NCI-H510A treated with DMSO at 0.1 percent for 48 hours (cell line): ENCODE data around the gene ACTL8.

Experiments
- DNase-seq: peaks from one replicate; lab custom pipeline; 2025; lab: John Stamatoyannopoulos, UW

Gene ACTL8

DNA sequence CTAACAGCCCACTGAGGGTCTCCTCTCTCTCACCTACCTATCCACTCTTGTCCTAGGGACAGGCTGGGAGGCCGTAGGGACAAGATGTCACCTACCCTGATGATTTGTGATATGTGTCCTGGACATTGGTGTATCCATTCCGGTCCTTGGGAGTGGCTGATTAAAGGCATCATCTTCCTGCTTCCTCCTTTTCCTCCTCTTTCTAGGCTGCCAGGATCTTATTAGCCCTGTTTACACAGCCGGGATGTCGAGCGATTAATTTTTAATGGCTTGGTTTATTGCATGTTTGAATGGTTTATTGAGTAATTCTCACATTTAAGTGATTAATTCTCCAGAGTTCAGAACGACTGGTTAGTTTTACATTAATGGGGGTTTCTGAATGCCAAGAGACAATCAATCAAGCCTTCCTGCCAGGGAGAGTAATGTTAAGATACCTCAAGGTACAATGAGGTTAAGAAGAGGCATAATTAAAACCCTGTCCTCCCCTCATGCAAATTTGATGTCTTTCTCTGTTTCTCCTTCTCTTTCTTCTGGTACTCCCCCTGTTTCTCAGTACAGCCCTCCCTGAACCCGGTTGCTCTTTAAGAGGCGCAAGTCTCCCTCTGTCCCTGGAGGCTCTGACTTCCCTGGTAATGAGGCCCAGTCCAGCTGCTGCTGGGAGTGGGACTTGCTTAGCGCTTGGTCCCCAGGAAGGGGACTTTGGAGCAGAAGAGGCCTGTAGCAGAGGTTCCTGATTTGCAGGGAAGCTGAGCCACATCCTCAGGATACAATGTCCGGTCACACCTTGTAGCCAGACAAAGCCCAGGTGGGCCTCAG, 50.9 kb downstream of the ACTL8 start:
- no peak for DNase-seq

DNA sequence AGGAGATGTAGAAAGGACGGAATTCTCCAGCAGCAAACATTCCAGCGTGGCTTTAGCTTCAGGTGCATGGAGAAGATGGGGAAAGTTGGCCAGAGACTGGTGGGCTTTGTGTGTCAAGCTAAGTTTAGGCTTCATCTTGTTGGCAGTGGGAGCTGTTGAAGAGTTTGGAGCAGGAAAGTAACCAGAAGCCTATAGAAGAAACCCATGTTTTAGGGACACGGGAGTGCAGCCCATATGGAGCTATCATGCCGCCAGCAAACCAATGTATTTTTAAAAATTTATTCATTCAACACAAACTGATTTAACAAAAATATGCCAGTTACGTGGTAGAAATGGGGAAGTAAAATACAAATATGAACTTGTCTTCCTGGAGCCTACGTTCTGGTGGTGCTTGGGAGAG, 53.7 kb downstream of the ACTL8 start:
- DNase-seq, result no peak

DNA sequence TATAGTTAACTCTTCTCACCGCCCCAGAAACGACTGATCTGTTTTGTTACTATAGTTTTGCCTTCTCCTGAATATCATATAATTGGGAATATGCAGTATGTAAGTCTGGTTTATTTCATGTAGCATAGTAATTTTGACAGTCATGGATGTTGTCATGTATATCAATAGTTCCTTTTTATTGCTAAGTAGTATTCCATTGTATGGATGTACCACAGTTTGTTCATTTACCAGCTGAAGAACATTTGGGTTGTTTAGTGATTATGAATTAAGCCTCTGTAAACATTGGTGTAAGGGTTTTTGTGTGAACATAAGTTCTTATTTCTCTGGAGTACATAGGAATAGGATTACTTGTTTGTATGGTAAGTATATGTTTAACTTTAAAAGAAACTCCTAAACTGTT, 55.5 kb downstream of the ACTL8 start:
- DNase-seq, result no peak

DNA sequence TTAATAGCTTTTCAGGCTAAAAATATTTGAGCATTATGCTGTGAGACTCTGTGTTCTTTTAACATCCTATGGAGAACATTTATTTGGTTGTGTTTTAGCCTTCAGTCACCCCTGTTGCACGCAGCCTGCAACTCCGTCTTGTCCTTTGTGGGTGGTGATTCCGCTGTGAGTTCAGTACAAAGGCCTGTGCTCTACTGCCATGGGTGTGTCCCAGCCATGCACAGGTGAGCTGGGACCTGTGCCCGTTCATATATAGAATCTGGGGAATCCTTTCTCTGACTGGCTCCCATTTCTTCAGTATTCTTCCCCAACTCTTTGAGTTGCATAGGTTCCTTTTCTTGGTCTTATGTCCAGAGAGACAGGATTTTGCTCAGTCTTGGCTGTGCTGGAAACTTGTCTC, 61.4 kb downstream of the ACTL8 start:
- no peak for DNase-seq

DNA sequence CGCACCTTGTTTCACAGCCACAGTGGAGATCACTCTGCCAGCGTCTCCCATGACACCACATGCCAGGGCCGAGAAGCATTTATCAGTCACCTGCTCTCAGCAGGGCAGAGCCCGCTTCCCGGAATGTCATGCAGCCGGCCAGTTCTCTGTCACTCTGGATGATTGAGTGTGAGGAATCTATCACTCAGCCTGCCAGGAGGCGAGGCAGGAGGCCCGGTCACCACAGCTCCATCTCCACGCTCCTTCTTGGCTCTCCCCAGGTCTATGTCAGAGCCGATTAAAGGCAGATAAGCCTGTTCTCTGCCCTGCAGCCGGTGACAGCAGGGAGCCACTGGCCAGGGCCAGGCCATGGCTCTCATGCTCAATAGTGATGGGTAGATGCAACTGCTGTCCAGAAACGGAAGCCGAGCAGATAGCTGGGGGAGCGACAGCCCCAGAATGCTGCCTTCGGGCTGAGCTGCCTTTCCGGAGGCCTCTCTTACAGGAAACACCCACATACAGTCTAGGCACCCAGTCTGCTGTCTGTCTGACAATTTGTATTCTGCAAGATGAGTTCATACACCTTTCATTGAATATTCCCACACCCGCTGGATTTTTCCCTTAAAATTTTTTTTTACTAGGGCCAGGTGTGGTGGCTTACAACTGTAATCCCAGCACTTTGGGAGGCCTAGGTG, 64.1 kb downstream of the ACTL8 start:
- DNase-seq, result no peak

DNA sequence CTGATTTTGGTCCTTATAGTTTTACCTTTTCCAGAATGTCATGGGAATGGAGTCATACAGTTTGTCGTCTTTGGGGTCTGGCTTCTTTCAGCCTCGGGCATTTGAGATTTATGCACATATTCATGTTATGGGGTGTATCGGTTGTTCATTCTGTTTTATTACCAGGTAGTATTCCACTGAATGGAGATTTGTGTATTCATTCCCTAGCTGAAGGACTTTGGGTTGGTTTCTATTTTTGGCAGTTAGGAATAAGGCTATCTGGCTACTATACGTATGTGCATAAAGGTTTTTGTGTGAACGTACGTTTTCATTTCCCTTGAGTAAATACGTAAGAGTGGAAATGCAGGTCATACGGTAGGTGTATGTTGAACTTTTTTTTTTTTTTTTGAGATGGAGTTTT, 65.1 kb downstream of the ACTL8 start:
- no peak for DNase-seq

DNA sequence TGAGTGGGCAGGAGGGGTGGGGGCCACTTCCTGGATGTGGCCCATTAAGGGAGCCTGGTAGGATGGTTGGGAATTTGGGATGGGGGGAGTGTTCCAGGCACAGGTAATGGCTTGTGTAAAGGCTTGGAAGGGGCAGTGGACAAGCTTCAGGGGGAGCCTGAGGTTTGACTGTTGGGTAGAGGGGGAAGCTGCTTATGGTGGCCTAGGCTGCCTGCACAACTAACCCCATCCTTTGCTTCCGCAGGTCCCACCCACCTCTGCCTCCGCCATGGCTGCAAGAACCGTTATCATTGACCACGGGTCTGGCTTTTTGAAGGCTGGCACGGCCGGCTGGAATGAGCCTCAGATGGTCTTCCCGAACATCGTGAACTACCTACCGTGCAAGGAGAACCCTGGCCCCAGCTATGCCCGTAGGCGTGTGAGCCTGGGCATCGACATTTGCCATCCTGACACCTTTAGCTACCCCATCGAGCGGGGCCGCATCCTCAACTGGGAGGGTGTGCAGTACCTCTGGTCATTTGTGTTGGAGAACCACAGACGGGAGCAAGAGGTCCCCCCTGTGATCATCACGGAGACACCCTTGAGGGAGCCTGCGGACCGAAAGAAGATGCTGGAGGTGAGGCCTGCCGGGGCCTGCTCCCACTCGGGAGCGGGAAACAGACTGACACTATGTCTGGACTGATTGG, 67.8 kb downstream of the ACTL8 start:
- no peak for DNase-seq

DNA sequence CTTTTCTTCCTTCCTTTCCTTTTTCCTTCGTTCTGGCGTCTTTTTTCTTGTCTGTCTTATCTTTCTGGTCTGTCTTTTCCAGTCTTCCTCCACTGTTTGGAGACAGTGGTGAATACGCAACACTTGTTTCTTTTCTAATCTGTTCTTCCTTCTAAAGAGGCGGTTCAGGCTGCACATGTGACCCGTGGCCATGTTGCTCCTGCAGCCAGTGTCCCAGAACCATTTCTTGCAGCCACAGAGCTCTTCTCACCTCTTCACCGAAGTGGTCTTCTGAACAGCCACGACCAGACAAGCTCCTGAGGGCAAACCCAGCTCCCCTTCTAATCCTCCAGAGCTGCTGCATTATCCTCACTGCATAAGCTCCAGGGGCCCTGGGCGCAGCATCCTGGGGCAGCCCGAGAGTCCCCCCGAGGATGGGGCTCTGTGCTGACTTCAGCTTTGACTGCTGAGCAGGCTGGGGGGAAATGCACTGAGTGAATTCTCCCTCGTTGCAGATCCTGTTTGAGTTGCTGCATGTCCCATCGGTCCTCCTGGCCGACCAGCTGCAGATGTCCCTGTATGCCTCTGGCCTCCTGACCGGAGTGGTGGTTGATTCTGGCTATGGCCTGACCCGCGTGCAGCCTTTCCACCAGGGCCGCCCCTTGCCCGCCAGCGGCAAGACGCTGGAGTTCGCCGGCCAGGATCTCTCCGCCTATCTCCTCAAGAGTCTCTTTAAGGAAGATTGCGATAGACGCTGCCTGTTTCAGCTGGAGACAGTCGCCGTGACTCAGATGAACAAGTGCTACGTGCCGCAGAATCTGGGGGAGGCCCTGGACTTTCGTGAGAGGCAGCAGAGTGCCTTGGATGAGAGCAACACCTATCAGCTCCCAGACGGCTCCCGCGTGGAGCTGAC, 70.4 kb downstream of the ACTL8 start:
- DNase-seq, result no peak

DNA sequence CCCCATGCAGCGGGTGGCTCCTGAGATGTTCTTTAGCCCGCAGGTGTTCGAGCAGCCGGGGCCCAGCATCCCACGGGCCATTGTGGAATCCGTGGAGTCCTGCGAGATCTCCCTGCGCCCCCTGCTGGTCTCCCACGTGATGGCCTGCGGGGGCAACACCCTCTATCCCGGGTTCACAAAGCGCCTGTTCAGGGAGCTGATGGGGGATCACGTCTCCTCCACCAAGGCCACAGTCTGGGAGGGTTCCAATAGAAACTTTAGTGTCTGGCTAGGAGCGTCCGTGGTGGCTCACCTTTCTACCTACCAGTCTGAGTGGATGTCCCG, 71.0 kb downstream of the ACTL8 start:
- no peak for DNase-seq

DNA sequence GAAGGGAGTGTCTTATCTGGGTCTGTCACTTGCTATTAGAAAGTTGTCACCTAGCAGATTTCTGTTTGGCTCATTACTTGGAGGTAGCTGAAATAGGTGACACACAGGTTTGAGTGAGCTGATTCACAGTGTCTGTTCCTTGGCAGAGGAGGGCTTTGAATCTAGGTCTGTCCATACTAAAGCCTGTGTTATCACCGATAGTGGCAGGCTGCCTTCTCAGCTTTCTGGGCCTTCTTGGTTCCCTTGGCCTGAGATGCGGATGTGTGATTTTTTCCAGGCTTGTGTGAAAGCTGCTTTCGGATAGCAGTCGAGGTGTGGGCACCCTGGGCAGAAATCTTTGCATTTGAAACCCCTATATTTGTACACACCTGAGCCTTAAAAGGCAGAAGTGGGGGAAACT, 73.9 kb downstream of the ACTL8 start:
- DNase-seq, result no peak

DNA sequence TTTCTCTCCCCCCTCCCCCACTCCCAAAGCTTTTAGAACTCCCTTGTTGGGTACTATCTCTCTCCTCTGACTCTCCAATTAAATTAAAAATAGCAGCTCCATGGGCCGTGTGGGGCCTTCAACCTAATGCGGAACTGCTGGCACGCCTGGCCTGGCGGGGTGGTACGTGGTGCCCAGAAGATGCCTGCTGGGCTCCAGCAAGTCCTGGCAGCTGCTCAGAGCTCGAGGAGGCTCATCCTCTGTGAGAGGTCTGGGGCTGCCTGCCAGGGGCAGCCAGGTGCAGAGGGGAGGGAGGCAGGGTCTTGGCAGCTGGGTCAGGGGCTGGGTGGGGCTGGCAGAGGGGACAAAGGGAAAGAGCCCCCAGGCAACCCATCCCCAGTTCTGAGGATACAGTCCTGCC, 74.4 kb downstream of the ACTL8 start:
- no peak for DNase-seq

DNA sequence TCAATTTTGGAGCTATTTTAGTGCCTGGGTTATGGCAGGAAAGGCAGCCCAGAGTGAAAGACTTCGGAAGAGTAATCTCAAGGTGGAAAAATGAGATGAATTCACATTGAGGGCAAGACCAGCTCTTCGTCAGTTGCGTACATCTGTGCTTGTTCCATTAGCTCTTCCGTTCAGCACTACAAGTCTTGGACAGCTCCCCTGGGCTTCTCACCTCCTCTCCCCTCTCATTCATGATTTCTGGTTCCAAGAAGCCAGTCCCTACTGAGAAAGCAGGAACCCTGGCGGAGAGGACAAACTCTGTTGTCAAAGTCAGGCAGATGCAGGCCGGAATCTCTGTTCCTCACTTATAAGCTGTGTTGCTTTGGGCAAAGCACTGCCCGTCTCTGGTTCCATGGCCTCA, 76.5 kb downstream of the ACTL8 start:
- DNase-seq, result no peak

DNA sequence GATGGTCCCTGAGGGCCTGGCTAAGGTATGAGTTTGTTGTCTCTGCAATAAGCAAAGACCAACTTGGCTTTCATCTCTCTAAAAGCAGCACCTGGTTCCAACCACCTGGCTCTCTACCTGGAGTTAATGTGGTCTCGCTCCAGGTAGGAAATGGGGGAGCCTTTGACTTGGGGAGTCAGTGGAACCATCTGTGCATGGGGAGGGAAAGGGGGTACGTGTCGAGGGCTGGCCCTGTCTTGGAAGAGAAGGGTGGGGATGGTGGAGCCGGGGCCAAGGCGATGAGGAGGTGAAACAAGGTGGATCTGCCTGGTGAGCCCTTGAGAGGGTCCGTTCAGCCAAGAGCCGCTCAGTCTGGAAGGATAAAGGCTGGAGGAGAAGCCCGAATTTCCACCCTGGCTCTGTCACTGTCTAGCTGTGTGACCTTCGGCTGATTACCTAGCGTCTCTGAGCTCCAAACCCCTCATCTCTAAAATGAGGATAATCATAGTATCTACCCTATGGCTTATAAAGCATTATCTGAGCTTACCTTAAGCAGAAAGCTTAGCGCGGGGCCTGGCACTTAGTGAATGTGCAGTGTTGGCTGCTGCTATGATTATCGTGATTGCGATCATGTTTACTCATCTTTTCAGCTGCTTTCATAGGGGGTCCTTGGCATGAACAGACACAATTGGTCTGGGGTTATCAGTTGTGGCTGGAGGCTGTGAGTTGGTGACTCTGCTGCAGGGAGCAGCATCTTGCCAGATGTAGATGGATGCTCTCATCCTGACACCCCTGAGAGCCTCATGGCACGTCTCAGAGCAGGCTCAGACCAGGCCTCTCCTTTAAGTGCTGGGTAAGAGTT, 78.7 kb downstream of the ACTL8 start:
- DNase-seq, result no peak

DNA sequence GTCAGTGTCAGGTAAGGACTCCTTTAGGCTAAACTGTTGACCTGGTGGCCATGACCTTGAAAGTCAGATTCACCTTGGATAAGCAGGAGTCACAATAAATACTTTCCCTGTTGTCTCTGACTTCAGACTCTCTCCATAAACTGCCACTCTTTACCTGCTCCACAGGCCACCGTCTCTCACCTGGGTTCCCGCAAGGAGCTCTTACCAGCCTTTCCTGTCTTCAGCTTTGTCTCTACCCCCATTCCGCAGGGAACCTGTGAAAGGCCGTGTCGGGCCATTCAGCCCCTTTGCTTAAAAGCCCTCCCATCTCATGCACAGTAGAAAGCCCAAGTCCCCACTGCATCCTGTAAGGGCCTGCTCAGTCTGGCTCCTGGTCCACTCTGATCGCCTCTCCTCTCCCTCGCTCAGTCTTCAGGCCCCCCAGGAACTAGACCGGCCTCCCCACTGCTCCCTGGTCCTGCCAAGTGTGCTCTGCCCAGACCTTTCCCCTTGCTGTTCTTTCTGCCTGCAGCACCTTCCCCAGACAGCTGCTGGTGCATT, 79.5 kb downstream of the ACTL8 start:
- DNase-seq, result no peak

DNA sequence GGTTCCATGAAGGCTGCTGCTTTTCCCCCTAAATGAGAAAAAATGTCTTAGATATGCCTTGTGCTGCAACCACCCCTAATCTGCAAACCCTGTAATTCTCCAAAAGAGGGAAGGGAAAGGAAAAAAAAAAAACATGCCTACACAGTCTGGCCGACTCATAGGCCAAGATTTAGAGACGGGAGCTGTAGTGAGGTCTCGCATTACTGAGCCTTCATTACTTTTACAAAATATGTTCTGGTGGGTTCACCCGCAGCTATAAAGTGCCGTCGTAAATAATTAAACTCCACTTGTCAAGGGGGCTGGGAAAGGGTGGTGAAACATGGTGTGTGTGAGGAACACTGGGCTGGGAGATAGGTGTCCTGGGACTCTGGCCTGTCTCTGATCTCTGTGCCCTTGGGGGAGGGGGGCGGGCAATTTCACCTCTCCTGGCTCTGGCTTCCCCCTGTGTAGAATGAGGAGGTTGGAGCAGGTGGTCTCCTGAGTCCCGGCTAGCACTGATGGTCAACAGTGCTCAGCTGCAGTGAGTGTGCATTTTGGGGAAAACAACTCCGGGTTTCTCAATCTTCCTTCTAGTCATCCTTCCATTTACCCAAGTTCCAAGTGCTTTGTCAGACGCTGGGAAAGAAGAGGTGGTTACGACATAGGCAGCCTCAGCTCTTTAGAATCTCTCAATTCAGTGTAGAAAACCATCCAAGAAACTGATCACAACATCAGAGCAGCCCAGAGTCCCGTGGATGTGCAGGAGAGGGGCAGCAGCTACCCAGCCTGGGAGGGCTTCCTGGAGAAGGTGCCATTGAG, 82.3 kb downstream of the ACTL8 start:
- no peak for DNase-seq

DNA sequence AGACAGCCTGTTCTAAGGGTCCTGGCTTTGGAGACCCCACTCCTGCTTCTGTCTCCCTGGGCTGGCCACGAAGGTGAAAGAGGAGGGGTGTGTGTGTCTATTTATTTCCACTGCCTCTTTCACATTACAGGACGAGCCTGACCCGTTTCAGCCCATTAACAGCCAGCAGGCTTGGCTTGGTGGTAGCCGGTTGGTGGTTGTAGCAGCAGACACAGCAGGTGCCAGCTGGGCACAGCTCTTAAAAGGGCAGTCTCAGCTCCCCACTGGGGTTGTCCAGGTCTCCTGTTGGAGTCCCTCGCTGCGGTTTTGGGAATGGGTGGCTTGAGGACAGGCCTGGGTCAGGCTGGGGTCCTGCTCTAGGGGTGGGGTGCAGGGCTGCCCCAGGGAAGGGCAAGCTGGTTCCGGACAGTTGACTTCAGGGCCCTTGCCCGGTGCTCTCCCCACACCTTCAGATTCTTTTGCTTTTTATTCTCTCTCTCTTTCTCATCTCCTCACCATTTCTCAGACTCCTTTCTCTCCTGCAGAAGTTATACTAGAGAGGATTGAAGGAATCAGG, 84.6 kb downstream of the ACTL8 start:
- no peak for DNase-seq

DNA sequence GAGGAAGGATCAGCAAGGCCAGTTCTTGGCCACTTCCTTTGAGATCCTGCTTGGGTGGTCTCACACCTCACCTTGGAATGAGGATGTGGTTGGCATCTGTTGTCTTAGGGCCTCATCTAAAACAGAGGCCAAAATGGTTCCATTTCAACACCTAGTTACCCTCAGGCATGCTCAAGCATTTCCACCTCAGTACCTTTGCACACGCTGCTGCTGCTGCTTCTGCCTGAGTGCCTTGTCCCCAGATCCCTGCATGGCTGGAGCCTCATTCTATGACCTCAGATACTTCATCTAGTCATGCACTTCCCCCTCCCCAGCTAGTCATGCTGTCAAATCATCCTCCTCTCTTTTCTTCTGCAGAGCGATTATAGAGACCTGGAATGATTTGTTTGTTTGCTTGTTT, 86.8 kb downstream of the ACTL8 start:
- no peak for DNase-seq

DNA sequence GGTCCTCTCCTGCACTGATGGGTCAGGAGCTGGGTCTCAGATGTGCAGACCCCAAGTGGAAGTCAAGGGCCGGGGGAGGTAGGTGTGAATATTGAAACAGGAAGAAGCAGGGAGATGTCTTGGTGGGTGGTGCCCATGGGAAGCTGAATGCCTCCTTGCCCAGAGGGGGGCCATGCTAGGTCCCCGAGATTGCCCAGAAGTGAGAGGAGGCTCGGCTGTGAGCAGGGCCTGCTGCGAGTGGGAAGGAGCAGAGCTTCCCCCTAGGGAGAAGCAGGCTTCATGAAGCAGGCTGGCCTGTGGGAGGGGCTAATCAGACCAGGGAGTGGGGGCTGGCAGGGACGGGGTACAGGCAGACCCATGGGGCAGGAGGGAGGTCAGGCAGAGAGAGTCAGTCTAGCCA, 87.6 kb downstream of the ACTL8 start:
- no peak for DNase-seq

DNA sequence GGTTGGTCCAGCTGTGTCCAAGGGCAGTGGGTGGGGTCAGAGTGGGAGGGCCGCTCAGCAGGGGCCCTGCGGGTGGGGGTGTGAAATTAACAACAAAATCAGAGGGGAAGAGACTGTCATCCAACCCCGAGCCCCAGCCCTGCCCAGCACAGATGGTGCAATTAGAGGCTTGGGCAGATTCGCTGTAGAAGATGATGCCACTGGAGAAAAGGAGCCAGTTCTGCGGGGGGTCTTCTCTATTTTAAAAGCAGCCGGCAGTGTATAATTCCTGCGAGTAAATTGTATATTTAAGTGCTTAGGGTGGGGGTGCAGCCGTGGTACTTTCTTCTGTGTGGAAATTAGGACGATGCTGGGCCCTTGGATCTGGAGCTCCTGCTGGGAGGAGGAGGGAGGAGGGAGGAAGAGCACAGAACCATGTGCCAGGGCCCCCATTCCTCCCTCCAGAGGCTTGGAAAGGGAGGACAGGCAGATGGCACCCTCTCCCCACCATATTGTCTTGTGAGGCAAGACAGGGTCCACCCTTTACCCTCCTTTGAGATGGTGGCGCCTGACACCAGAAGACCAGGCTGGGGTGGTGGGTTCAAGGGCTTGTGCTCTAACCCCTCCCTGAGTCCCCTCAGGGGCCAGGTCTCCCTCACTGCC, 89.2 kb downstream of the ACTL8 start:
- no peak for DNase-seq

DNA sequence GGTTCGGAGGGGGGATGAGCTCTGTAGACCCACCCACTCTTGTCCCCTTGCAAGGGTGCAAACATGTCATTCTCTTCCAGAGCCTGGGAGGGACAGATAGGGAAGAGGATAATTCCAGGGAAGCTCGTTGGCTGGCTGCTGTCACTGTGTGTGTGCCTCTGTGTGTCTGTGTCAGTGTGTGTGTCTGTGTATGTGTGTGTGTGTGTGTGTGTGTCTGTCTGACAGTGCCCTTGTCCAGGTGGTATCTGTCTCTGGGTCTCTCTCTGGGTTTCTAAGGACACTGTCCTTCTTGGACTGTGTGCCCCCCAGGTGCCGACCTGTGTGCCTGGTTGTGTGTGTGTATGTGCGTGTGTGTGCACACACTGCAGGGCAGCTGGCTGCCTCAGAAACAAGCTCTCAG, 90.5 kb downstream of the ACTL8 start:
- no peak for DNase-seq
